ENCODE results near the gene RAB3C.

The RAB3C gene

GRCh38 chr5:58890701-58891085, 307.8 kb downstream of the RAB3C start:
- no peak for DNase-seq (ENCODE audit: low read depth)
- no peak overlapping the region for H3K4me3 ChIP-seq (ENCODE audit: low read depth, low read length)

- DNase-seq (ENCODE audit: low read depth) = peak; percentile 99
- H3K4me3 ChIP-seq (ENCODE audit: low read depth, low read length) = peak overlapping the region; percentile 34
Measured at GRCh38 chr5:58891086-58891970, 308.5 kb downstream of the RAB3C start.

GRCh38 chr5:58891971-58892343, 309.1 kb downstream of the RAB3C start:
- H3K4me3 ChIP-seq (ENCODE audit: low read depth, low read length) = no peak overlapping the region
- no peak for DNase-seq (ENCODE audit: low read depth)

- no peak overlapping the region for H3K4me3 ChIP-seq (ENCODE audit: low read depth, low read length)
- no peak for DNase-seq (ENCODE audit: low read depth)
Measured at GRCh38 chr5:58893551-58893950, 310.7 kb downstream of the RAB3C start.

- DNase-seq (ENCODE audit: low read depth) = no peak
- no peak overlapping the region for H3K4me3 ChIP-seq (ENCODE audit: low read depth, low read length)
Measured at GRCh38 chr5:58898006-58898405, 315.1 kb downstream of the RAB3C start.

- H3K4me3 ChIP-seq (ENCODE audit: low read depth, low read length) = no peak overlapping the region
- DNase-seq (ENCODE audit: low read depth) = no peak
Measured at GRCh38 chr5:58898538-58898937, 315.7 kb downstream of the RAB3C start.

GRCh38 chr5:58901271-58901670, 318.4 kb downstream of the RAB3C start:
- no peak for DNase-seq (ENCODE audit: low read depth)
- no peak overlapping the region for H3K4me3 ChIP-seq (ENCODE audit: low read depth, low read length)

GRCh38 chr5:58902305-58902704, 319.4 kb downstream of the RAB3C start:
- no peak overlapping the region for H3K4me3 ChIP-seq (ENCODE audit: low read depth, low read length)
- DNase-seq (ENCODE audit: low read depth) = no peak

- H3K4me3 ChIP-seq (ENCODE audit: low read depth, low read length) = no peak overlapping the region
- DNase-seq (ENCODE audit: low read depth) = no peak
Measured at GRCh38 chr5:58902765-58903164, 319.9 kb downstream of the RAB3C start.

- DNase-seq (ENCODE audit: low read depth) = no peak
- H3K4me3 ChIP-seq (ENCODE audit: low read depth, low read length) = no peak overlapping the region
Measured at GRCh38 chr5:58904737-58905136, 321.9 kb downstream of the RAB3C start.

- no peak overlapping the region for H3K4me3 ChIP-seq (ENCODE audit: low read depth, low read length)
- DNase-seq (ENCODE audit: low read depth) = no peak
Measured at GRCh38 chr5:58905944-58906343, 323.1 kb downstream of the RAB3C start.

Data from skeletal muscle cell (primary cell).